SK-N-MC (cell line): ENCODE measurements around the gene MBD5.

ENCODE experiments used
- DNase-seq: peaks from one replicate; pipeline ENCODE4 v3.0.0-alpha.2; 2011; ENCODE audit warnings: low read depth, low spot score
- H3K27ac ChIP-seq: fragments of 200-600 bp; sonication (generic); 2 replicates; pipeline ENCODE4 v1.5.1; 2016; ENCODE audit warnings: mixed run types
- H3K36me3 ChIP-seq: fragments of 200-600 bp; sonication (generic); 2 replicates; pipeline ENCODE4 v1.6.1; 2017; ENCODE audit warnings: antibody characterized with exemption, low read length, mixed read lengths; ENCODE audit not compliant: insufficient read depth
- H3K4me3 ChIP-seq: fragments of 200-600 bp; sonication (generic); 2 replicates; pipeline ENCODE4 v1.5.1; 2016
- H3K9ac ChIP-seq: fragments of 200-600 bp; sonication (generic); 2 replicates; pipeline ENCODE4 v1.8.0; 2017; ENCODE audit warnings: mixed run types, mixed read lengths; ENCODE audit not compliant: insufficient read length
- H3K9me3 ChIP-seq: fragments of 200-600 bp; sonication (generic); 2 replicates; pipeline ENCODE4 v1.6.1; 2017; ENCODE audit warnings: low read depth, mild to moderate bottlenecking, antibody characterized with exemption, low read length, moderate library complexity, mixed read lengths
- EZH2 ChIP-seq: fragments of 200-600 bp; sonication (generic); IDR thresholded peaks from one replicate; pipeline ENCODE4 v1.6.1; 2017; ENCODE audit warnings: antibody characterized with exemption
- FOXP2 ChIP-seq: optimal IDR thresholded peaks from 2 replicates; pipeline ENCODE3; 2011; ENCODE audit warnings: mild to moderate bottlenecking, moderate library complexity; ENCODE audit not compliant: insufficient read depth; ENCODE audit errors: extremely low read length, control extremely low read depth
- POLR2AphosphoS5 ChIP-seq: IDR thresholded peaks from 2 replicates; pipeline ENCODE4 v1.6.1; 2012; ENCODE audit warnings: mild to moderate bottlenecking, low read depth, low read length, borderline replicate concordance

Gene MBD5

DNA sequence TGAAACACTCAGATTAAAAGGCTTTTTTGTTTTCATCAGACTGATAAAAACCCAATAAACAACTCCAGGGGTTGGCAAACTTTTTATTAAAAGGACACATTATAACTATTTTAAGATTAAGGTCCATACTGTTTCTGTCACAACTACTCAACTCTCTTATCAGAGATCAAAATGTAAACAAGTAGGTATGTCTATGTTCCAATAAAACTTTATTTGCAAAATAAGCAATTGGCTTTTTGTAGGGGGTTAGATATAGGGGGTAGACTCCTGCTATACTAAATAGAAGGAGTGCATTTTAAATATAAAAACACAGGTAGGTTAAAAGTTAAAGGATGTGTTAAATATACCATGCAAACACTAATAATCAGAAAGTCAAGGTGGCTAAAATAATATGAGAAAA is 174.0 kb downstream of the MBD5 start:
- TF ChIP-seq EZH2 (no peak), FOXP2 (no peak), POLR2AphosphoS5 (no peak)
- no peaks in the 10 kb centered on the region for H3K9me3 ChIP-seq
- H3K36me3 ChIP-seq: no peaks in the 10 kb centered on the region
- no peak overlapping the region for H3K27ac ChIP-seq
- H3K9ac ChIP-seq: no peak overlapping the region
- DNase-seq: no peak
- no peak overlapping the region for H3K4me3 ChIP-seq

DNA sequence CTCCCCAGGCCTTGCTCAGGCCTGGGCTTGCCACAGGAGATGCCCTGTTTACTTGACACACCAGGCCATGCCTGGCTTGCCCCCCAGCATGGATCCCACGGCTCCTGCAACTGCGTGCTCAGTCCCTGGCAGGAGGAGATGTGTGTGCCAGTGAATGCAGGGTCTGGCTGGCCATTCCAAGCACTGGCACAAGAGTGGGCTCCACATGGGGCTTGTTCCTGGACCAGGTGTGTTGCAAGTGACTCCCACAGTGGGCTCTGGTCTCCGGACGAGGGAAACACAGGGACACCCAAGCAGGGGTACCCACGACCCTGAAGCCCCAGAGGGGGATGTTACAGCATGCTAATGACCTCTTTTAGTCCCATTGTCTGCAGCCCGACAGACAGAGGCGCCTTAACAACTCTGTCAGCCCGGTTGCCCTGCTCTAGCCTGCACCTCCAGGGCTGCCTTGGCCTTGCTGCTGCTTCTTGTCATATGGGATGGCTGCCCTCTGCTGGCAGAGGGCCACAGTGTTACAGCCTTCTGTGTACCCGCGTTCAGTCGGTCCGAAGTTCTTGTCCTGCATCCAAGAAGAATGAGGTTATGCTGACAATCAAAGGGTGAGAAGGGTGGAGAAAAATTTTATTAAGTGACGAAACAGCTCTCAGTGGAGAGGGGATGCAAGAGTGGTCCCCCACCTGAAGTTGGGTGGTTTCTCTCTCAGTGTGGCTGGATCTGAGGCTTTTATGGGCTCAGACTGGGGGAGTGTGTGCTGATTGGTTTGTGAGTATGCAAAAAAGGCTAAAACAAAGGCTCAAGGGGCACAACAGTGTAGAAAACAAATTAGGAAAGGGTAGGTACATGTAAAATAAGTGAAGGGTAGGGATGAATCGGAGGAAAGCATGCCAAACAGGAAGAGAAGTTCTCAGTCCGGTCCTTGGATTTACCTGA is 180.4 kb downstream of the MBD5 start:
- no peak overlapping the region for H3K4me3 ChIP-seq
- no peak for DNase-seq
- no peak for TF ChIP-seq EZH2
- TF ChIP-seq FOXP2: no peak
- no peak for TF ChIP-seq POLR2AphosphoS5
- no peaks in the 10 kb centered on the region for H3K9me3 ChIP-seq
- H3K27ac ChIP-seq: no peak overlapping the region
- H3K9ac ChIP-seq: no peak overlapping the region
- no peaks in the 10 kb centered on the region for H3K36me3 ChIP-seq

GRCh38 chr2:148202237-148202636 is 181.3 kb downstream of the MBD5 start:
- no peak for DNase-seq
- Histone ChIP-seq H3K27ac (no peak overlapping the region), H3K9me3 (no peaks in the 10 kb centered on the region), H3K9ac (no peak overlapping the region), H3K4me3 (no peak overlapping the region), H3K36me3 (no peaks in the 10 kb centered on the region)
- TF ChIP-seq FOXP2: no peak
- TF ChIP-seq EZH2: no peak
- TF ChIP-seq POLR2AphosphoS5: no peak

- Histone ChIP-seq H3K36me3 (no peaks in the 10 kb centered on the region), H3K27ac (no peak overlapping the region), H3K9ac (no peak overlapping the region), H3K9me3 (no peaks in the 10 kb centered on the region), H3K4me3 (no peak overlapping the region)
- TF ChIP-seq POLR2AphosphoS5 (no peak), EZH2 (no peak), FOXP2 (no peak)
- no peak for DNase-seq
These were observed 186.2 kb downstream of the MBD5 start for GRCh38 chr2:148207111-148207510.

GRCh38 chr2:148209603-148210002 is 188.7 kb downstream of the MBD5 start:
- Histone ChIP-seq H3K27ac (no peak overlapping the region), H3K36me3 (no peaks in the 10 kb centered on the region), H3K4me3 (no peak overlapping the region), H3K9me3 (no peaks in the 10 kb centered on the region), H3K9ac (no peak overlapping the region)
- no peak for DNase-seq
- TF ChIP-seq EZH2: no peak
- no peak for TF ChIP-seq POLR2AphosphoS5
- no peak for TF ChIP-seq FOXP2

DNA sequence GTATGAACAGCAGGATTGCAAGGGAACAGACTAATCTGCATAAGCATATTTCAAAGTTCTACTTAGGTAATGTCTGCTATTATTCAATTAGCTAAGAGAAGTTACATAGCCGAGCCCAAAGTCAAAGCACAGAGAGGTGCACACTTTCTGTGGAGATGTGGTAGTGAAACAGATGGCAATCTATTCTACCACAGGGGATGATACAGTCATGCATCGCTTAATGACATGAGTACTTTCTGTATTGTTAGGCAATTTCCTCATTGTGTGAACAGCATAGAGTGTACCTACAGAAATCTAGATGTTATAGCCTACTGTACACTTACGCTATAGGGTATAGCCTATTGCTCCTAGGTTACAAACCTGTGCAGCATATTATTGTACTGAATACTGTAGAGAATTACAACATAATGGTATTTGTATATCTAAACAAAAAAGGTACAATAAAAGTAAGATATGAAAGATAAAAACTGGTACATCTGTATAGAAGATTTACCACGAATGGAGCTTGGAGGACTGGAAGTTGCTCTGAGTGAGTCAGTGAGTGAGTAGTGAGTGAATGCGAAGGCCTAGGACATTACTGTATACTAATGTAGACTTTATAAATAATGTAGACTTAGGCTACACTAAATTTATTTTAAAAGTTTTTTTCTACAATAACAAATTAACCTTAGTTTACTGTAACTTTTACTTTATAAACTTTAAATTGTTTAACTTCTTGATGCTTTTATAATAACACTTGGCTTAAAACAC is 197.6 kb downstream of the MBD5 start:
- Histone ChIP-seq H3K9me3 (no peaks in the 10 kb centered on the region), H3K27ac (no peak overlapping the region), H3K36me3 (no peaks in the 10 kb centered on the region), H3K9ac (no peak overlapping the region), H3K4me3 (no peak overlapping the region)
- no peak for DNase-seq
- TF ChIP-seq FOXP2 (no peak), POLR2AphosphoS5 (no peak), EZH2 (no peak)

DNA sequence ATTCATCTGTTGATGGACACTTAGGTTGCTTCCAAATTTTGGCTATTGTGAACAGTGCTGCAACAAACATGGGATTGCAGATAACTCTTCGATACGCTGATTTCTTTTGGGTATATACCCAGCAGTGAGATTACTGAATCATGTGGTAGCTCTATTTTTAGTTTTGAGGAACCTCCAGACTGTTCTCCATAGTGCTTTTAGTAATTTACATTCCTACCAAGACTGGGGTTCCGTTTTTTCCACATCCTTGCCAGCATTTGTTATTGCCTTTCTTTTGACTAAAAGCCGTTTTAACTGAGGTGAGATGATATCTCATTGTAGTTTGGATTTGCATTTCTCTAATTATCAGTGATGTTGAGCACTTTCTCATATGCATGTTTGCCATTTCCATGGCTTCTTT is 200.3 kb downstream of the MBD5 start:
- H3K9me3 ChIP-seq: no peaks in the 10 kb centered on the region
- no peak overlapping the region for H3K4me3 ChIP-seq

GRCh38 chr2:148221926-148222325 is 201.0 kb downstream of the MBD5 start:
- no peak for TF ChIP-seq POLR2AphosphoS5
- no peak for TF ChIP-seq EZH2
- no peak for TF ChIP-seq FOXP2
- H3K9me3 ChIP-seq: no peaks in the 10 kb centered on the region
- no peak overlapping the region for H3K27ac ChIP-seq
- no peak for DNase-seq
- H3K36me3 ChIP-seq: no peaks in the 10 kb centered on the region
- no peak overlapping the region for H3K9ac ChIP-seq
- no peak overlapping the region for H3K4me3 ChIP-seq

More for the DNA sequence above, 200.3 kb downstream of the MBD5 start:
- Histone ChIP-seq H3K36me3 (no peaks in the 10 kb centered on the region), H3K9ac (no peak overlapping the region), H3K27ac (no peak overlapping the region)
- no peak for TF ChIP-seq FOXP2
- no peak for TF ChIP-seq POLR2AphosphoS5
- no peak for TF ChIP-seq EZH2
- no peak for DNase-seq

GRCh38 chr2:148231858-148232257 is 211.0 kb downstream of the MBD5 start:
- Histone ChIP-seq H3K36me3 (peaks cover 10% of the 10 kb centered on the region; the same call in 1 of the 2 replicates), H3K27ac (no peak overlapping the region), H3K4me3 (no peak overlapping the region), H3K9me3 (no peaks in the 10 kb centered on the region), H3K9ac (no peak overlapping the region)
- TF ChIP-seq FOXP2 (no peak), EZH2 (no peak), POLR2AphosphoS5 (no peak)
- no peak for DNase-seq
